Gastrocnemius medialis (tissue), 4 donors: Measurements from ENCODE around the gene STK17B.

Source experiments
- CTCF ChIP-seq, 5 experiments: fragments of 450-650 bp in 3 of 5; fragments of 200-600 bp in 2 of 5; sonication (generic) in 2 of 5; IDR thresholded peaks in 4 of 5; conservative IDR thresholded peaks in 1 of 5; 1 replicate in 4 of 5; 2 replicates in 1 of 5; pipeline ENCODE4 v1.5.1; 2016 to 2019; ENCODE audit warnings: antibody characterized with exemption in 5 of 5, mild to moderate bottlenecking in 3 of 5, moderate library complexity in 3 of 5
- POLR2A ChIP-seq, 2 donors: fragments of 450-650 bp; IDR thresholded peaks; one replicate each; pipeline ENCODE4 v1.6.1; 2017; ENCODE audit warnings: antibody characterized with exemption in 2 of 2, mild to moderate bottlenecking in 2 of 2, moderate library complexity in 2 of 2

GRCh38 chr2:196083601-196084000, 87.8 kb downstream of the STK17B start:
- no peak for TF ChIP-seq CTCF (IDR thresholded peaks at IDR 0.05 in 4 of 5, conservative IDR thresholded peaks at IDR 0.05 in 1 of 5)
- TF ChIP-seq POLR2A (IDR thresholded peaks at IDR 0.05) = no peak
